ENCODE results near the gene CHD2.

CHD2 gene

DNA sequence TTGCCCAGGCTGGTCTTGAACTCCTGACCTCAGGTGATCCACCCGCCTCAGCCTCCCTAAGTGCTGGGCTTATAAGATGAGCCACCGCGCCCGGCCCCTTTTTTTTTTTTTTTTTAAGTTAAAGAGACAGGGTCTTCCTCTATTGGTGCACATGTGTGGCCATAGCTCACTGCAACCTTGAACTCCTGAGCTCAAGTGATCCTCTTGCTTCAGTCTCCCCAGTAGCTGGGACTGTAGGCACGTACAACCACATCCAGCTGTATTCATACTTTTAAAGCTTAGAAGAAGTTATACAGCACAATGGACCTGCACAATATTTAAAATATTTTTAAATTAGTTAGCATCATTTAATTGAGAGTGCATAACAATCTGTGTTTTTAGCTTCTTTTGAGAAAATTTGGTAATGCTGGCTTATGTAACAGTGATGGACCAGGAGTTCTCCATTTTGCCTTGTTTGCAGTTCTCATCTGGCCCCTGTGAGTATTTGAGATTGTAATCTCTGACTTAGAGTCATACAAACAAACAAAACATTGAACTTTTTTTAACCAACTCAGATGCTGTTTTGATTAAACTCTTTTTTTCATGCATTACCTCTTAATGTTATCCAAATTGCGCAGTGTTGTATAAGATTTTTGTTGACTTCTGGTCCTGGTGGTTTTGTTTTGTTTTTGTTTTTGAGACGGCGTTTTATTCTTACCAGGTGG is 33.0 kb downstream of the CHD2 start:
- DNase-seq (ENCODE audit: low read depth in 2 of 2), result no peak

GRCh38 chr15:92933831-92934230 is 33.7 kb downstream of the CHD2 start:
- DNase-seq (ENCODE audit: low read depth in 2 of 2), result no peak

DNA sequence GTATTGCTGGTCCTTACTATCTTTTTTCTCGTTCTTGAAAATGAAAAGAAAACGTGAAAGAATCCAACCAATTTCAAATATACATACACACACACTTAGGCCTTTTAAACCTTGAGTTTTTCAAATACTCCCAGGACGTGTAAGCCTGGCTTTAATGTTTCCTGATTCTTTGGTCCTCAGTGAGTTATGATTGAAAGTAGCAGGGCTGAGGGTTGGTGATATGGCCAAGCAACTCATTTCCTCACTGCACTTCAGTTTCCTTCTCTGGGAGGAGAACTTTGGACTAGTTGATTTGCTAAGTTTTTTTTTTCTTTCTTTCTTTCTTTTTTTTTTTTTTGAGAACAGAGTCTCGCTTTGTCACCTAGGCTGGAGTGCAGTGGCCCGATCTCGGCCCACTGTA is 34.6 kb downstream of the CHD2 start:
- no peak for DNase-seq (ENCODE audit: low read depth in 2 of 2)

GRCh38 chr15:92936138-92936537 is 36.0 kb downstream of the CHD2 start:
- no peak for DNase-seq (ENCODE audit: low read depth in 2 of 2)

DNA sequence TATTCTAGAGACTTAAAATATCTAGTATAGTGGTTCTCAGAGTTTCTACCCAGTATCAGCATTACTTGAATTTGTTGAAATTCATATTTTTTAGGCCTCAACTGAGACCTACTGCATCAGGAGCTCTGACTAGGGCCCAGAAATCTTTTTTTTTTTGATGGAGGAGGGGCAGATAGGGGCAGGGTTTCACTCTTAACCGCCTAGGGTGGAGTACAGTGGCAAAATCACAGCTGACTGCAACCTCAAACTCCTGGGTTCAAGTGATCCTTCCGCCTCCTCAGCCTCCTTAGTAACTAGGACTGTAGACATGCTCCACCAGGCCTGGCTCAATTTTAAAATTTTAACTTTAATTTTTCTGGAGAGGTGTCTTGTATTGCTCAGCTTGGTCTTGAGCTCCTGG is 36.6 kb downstream of the CHD2 start:
- DNase-seq (ENCODE audit: low read depth in 2 of 2), result no peak

DNA sequence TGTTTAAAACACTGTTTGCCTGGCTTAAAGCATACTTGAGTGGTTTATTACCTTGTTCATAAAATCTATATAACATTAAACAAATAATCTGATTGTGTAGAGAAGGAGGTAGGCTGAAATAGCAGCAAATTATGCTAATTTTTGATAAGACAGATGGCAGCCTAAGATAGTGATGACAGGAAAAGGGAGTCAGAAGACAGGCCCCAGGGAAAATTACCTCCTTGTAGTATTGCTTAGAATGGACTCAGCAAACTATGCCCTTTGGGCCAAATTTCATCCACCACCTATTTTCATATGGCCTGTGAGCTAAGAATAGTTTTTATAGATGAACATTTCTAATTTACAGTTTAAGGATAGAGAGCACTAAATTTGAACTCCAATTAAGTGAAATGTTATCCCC is 37.8 kb downstream of the CHD2 start:
- no peak for DNase-seq (ENCODE audit: low read depth in 2 of 2)

- DNase-seq (ENCODE audit: low read depth in 2 of 2), result no peak
These were observed 38.3 kb downstream of the CHD2 start for GRCh38 chr15:92938387-92938786.

DNA sequence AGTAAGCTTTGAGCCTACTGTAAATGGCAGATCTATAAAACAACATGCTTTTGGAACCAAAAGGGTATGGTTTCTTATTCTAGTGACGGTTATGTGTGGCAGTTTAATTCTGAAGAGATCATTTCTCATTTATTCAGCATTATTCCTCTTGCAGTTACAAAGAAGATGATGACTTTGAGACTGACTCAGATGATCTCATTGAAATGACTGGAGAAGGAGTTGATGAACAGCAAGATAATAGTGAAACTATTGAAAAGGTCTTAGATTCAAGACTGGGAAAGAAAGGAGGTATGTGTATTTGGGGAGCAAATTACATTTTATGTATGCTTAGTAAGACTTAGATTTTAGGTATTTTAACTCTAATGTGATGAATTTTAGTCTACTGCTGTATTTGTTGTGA is 41.5 kb downstream of the CHD2 start:
- DNase-seq (ENCODE audit: low read depth in 2 of 2), result no peak

GRCh38 chr15:92942706-92943105 is 42.6 kb downstream of the CHD2 start:
- no peak for DNase-seq (ENCODE audit: low read depth in 2 of 2)

DNA sequence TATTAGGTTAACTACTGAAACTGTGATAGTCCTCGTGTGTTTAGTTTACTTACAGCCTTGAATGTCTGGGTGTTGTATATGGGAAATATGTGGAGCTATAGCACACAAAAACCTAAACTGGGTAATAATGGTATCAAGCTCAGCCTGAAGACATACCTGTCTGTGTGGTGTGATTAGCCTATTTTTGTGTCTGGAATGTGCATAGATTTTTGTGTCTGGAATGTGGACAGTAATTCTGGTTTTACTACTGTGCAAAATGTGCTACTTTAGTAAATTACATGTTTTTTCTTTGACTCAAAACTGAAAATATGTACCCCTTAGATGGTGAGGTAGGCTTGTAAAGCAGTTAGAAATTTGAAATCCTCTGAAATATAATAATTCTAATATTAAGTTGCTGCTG is 43.5 kb downstream of the CHD2 start:
- no peak for DNase-seq (ENCODE audit: low read depth in 2 of 2)

DNA sequence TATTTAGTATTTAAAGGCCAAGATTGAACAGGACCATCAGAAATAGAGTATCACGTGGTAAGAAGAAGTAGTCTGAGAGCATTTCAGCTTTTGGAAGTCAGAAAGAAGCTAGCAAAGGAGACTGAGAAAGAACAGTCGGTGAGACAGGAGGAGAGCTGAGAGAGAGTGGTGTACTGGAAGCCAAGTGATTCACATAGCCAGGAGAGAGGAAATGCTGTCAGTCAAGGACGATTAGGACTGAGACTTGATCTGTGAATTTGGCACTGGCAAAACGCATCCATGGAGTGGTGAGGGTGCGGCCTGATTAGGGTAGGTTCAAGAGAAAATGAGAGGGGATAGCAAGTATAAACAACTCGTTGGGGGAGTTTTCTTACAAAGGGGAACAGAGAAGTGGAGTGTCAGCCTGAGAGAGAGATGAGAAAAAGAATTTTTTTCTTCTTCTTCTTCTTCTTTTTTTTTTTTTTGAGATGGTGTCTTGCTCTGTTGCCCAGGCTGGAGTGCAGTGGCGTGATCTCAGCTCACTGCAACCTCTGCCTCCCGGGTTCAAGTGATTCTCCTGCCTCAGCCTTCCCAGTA is 44.9 kb downstream of the CHD2 start:
- DNase-seq (ENCODE audit: low read depth in 2 of 2), result no peak

DNA sequence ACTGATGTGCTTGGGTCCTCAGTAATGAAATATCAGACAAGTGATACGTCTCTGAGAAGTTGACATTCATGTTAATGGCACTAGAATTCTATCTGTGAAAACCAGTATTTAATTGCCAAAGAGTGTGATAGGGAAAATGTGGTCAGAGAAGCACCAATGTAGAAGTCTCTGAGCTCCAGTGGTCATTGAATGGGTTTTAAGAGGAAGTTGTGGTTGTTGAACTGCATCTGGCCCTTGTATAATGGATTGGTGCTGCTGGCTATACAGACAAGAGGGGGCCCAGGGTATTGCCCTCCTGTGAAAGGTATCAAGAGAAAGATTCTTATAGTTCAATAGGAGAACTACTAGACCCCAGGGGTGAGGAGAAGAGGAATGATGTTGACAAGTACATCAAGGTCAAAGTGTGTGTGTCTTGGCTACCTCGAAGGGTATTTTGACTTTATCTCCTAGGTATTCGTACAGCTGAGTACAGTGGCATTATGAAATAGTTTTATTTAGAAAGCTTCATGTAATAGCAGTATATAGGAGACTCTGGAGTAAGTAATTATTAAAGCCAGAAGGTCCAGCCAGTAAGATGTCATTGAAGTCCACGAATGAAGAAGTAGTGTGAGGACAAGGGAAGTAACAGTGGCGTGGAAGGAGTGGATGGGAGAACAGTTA is 47.1 kb downstream of the CHD2 start:
- DNase-seq (ENCODE audit: low read depth in 2 of 2), result no peak

- DNase-seq (ENCODE audit: low read depth in 2 of 2), result no peak
These were observed 49.6 kb downstream of the CHD2 start for GRCh38 chr15:92949604-92950249.

DNA sequence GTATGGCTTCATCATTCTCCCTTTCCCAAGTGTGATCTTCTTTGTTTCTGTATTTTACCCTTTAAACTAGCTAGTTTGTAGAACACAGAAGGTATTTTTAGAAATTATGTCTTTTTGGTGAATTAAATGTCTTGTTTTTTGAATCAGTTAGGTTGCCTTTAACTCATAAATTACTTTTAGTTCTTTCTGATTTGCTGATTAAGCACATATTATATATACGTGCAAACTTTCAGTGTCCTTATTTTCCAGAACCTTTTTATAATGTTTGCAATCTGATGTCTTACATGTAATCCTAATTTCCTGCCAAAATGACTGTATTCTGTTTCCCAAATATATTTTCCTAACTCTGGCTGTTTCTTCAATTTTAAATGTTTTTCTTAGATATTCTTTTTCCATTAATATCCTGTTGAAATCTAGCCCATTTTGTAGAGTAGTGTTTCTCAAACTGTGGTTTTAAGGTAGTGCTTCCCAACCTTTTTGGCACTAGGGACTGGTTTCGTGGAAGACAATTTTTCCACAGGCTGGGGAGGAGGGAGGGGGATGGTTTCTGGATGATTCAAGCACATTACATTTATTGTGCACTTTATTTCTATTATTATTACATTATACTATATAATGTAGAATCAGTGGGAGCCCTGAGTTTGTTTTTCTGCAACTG is 51.8 kb downstream of the CHD2 start:
- no peak for DNase-seq (ENCODE audit: low read depth in 2 of 2)

DNA sequence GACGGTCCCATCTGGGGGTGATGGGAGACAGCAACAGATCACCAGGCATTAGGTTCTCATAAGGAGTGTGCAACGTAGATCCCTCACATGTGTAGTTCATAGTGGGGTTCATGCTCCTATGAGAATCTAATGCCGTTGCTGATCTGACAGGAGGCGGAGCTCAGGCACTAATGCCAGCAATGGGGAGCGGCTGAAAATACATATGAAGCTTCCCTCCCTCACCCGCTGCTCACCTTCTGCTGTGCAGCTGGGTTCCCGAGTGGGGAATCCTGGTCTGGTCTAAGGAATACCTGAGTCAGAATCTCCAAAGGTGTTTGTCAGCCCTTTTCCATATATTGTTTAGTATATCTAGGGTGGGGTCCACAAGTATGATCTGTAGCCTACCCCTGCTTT is 52.3 kb downstream of the CHD2 start:
- DNase-seq (ENCODE audit: low read depth in 2 of 2), result no peak

DNA sequence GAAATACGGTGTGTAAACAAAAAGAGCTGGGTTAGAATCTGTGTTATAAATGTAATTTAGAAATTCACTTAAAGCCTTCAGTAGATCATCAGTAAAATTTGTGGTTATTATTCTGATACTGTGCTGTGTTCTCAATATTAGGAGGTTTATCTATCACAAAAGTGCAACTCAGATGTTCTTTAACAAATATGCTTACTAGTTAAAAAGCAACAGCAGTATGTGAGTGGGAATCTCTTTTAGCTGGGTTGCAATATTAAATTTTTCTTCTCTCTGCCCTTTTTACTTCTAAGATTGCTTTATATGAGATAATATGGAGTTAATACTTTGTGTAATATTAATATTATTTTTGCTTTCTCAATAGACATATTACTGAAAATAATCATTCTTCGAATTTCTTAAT is 53.4 kb downstream of the CHD2 start:
- DNase-seq (ENCODE audit: low read depth in 2 of 2), result no peak

DNA sequence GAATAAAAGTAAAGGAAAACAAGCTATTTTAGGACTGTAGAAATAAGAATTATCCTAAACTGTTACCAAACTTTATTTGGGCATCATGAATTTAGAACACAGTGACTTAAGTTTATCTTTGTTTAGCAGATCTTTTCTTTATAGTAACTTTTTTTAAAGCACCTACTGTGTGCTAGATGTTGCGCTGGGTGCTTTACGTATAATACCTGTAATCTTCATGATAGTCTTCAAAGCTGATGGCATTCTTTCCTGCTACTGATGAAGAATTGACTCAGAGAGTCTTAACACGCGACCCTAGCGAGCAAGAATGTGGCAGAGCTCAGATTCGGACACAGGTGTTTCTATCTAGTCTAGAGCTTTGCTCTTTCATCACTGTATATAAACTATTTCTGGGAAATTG is 53.9 kb downstream of the CHD2 start:
- DNase-seq (ENCODE audit: low read depth in 2 of 2), result no peak

DNA sequence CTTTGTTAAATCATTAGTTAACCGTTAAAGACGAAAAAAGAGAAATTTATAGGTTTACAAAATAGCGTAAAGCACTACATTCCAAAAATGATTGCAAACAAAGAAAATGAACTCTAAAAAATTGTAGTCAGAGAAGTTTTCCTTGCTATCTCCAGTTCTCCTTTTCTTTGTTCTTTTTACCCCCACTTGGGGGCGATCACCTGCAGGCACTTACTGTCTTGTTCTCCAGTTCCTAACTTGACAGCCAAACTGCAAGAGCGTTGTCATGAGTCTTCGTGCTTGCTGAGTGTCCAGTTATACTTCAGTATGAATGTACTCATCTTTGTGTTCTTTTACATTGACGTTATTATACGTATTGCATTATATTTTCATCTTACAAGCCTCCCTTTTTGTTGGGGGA is 54.5 kb downstream of the CHD2 start:
- DNase-seq (ENCODE audit: low read depth in 2 of 2), result no peak

DNA sequence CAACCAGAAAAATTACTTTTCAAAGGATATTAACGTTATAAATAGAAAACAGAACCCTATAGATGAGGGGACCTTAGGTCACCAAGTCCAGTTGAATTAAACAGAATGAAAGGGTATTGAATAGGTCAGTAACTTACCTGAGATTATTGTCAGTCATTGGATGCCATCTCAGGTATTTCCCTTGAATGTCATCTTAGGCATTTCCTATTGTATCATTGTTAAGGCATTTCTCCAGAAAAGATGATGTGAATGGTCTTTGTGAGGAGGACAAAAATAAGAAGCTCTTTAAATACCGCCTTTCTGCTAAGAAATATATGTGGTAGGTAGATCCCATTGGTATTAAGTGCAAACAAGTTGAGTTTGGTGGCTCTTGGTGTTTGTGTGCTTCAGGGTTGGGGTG is 55.6 kb downstream of the CHD2 start:
- no peak for DNase-seq (ENCODE audit: low read depth in 2 of 2)

DNA sequence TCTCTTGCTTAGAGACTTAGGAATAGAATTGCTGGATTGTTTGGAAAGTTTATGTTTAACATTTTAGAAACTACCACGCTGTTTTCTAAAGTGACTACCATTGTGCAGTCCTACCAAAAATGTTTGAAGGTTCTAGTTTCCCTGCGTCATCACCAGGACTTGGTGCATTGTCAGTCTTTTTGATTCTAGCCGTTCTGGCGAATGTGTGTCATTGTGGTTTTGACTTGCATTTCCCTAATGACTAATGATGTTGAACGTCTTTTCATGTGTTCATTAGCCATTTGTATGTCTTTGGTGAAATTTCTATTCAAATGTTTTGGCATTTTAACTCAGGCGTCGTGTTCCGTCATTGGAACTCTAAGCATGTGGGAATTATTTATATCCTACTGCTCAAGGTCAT is 58.0 kb downstream of the CHD2 start:
- peak; percentile 37 to 62 for DNase-seq (ENCODE audit: low read depth in 2 of 2)

GRCh38 chr15:92959219-92959618 is 59.1 kb downstream of the CHD2 start:
- no peak for DNase-seq (ENCODE audit: low read depth in 2 of 2)

GRCh38 chr15:92960996-92961681 is 61.0 kb downstream of the CHD2 start:
- no peak for DNase-seq (ENCODE audit: low read depth in 2 of 2)
